Muscle layer of colon (tissue), 2 donors: ENCODE measurements around the gene ACP7.
"Not testable (repeated sequence)": the region's sequence is repeated elsewhere in the genome, so short reads cannot be mapped to it uniquely, and the experiment has no call there.

Source experiments
- H3K27ac ChIP-seq: one replicate; pipeline ENCODE4 v1.7.0; 2013; ENCODE audit warnings: low read depth, mild to moderate bottlenecking, low read length, moderate library complexity
- H3K27me3 ChIP-seq, 2 donors: one replicate each; pipeline ENCODE4 v1.7.0; 2013; ENCODE audit warnings: low read length in 2 of 2, mild to moderate bottlenecking in 2 of 2; ENCODE audit not compliant: insufficient read depth in 2 of 2, control insufficient read depth in 1 of 2
- H3K36me3 ChIP-seq: one replicate; pipeline ENCODE4 v1.7.0; 2013; ENCODE audit warnings: mild to moderate bottlenecking, low read length; ENCODE audit not compliant: insufficient read depth
- H3K4me1 ChIP-seq: one replicate; pipeline ENCODE4 v1.7.0; 2013; ENCODE audit warnings: mild to moderate bottlenecking, low read length; ENCODE audit not compliant: insufficient read depth
- H3K4me3 ChIP-seq, 2 donors: one replicate each; pipeline ENCODE4 v1.7.0; 2013; ENCODE audit warnings: low read length in 2 of 2, low read depth in 1 of 2, mild to moderate bottlenecking in 1 of 2, moderate library complexity in 1 of 2
- H3K9ac ChIP-seq: one replicate; pipeline ENCODE4 v1.7.0; 2013; ENCODE audit warnings: low read length
- H3K9me3 ChIP-seq: one replicate; pipeline ENCODE4 v1.7.0; 2013; ENCODE audit warnings: mild to moderate bottlenecking, low read length
- donor health status: abdominal sarcoma.
- donor health status: Adenocarcinoma of cecum.

ACP7 gene

GRCh38 chr19:39111593-39112199 lies 27.5 kb downstream of the ACP7 start:
- Histone ChIP-seq H3K27ac (no peak overlapping the region), H3K9me3 (no peaks in the 10 kb centered on the region), H3K36me3 (no peaks in the 10 kb centered on the region), H3K9ac (no peak overlapping the region), H3K27me3 (peaks cover 0 to 4% of the 10 kb centered on the region in 2 donors), H3K4me3 (no peak overlapping the region), H3K4me1 (no peaks in the 10 kb centered on the region)

- Histone ChIP-seq H3K9ac (no peak overlapping the region), H3K4me3 (no peak overlapping the region), H3K27me3 (peaks cover 0 to 4% of the 10 kb centered on the region in 2 donors), H3K4me1 (no peaks in the 10 kb centered on the region), H3K27ac (no peak overlapping the region), H3K36me3 (no peaks in the 10 kb centered on the region), H3K9me3 (no peaks in the 10 kb centered on the region)
These were observed 28.2 kb downstream of the ACP7 start for GRCh38 chr19:39112338-39112890.

GRCh38 chr19:39113199-39113598 lies 29.0 kb downstream of the ACP7 start:
- H3K4me1 ChIP-seq, result no peaks in the 10 kb centered on the region
- no peak overlapping the region for H3K9ac ChIP-seq
- H3K27me3 ChIP-seq, result peaks cover 0 to 4% of the 10 kb centered on the region in 2 donors
- H3K9me3 ChIP-seq, result no peaks in the 10 kb centered on the region
- H3K4me3 ChIP-seq, result no peak overlapping the region
- H3K27ac ChIP-seq, result no peak overlapping the region
- no peaks in the 10 kb centered on the region for H3K36me3 ChIP-seq

- no peaks in the 10 kb centered on the region for H3K4me1 ChIP-seq
- peaks cover 0 to 4% of the 10 kb centered on the region in 2 donors for H3K27me3 ChIP-seq
- no peaks in the 10 kb centered on the region for H3K9me3 ChIP-seq
- H3K4me3 ChIP-seq, result no peak overlapping the region
- no peaks in the 10 kb centered on the region for H3K36me3 ChIP-seq
- no peak overlapping the region for H3K9ac ChIP-seq
- no peak overlapping the region for H3K27ac ChIP-seq
These were observed 31.1 kb downstream of the ACP7 start for GRCh38 chr19:39115105-39115847.

GRCh38 chr19:39117023-39117422 lies 32.9 kb downstream of the ACP7 start:
- not testable (repeated sequence) for H3K4me3 ChIP-seq, H3K36me3 ChIP-seq, H3K4me1 ChIP-seq, H3K9ac ChIP-seq, H3K9me3 ChIP-seq, H3K27ac ChIP-seq, H3K27me3 ChIP-seq

- H3K4me1 ChIP-seq, result no peaks in the 10 kb centered on the region
- no peak overlapping the region for H3K27ac ChIP-seq
- no peak overlapping the region for H3K4me3 ChIP-seq
- no peak overlapping the region for H3K9ac ChIP-seq
- no peaks in the 10 kb centered on the region for H3K9me3 ChIP-seq
- H3K27me3 ChIP-seq, result no peaks in the 10 kb centered on the region
- no peaks in the 10 kb centered on the region for H3K36me3 ChIP-seq
These were observed 35.7 kb downstream of the ACP7 start for GRCh38 chr19:39119830-39120229.

- no peaks in the 10 kb centered on the region for H3K27me3 ChIP-seq
- no peaks in the 10 kb centered on the region for H3K36me3 ChIP-seq
- peaks cover 16% of the 10 kb centered on the region for H3K4me1 ChIP-seq
- no peak overlapping the region for H3K9ac ChIP-seq
- no peaks in the 10 kb centered on the region for H3K9me3 ChIP-seq
- H3K4me3 ChIP-seq, result no peak overlapping the region
- no peak overlapping the region for H3K27ac ChIP-seq
These were observed 39.0 kb downstream of the ACP7 start for GRCh38 chr19:39122934-39123731.

- no peaks in the 10 kb centered on the region for H3K9me3 ChIP-seq
- H3K4me3 ChIP-seq, result no peak overlapping the region
- H3K4me1 ChIP-seq, result peaks cover 28% of the 10 kb centered on the region
- H3K36me3 ChIP-seq, result no peaks in the 10 kb centered on the region
- no peaks in the 10 kb centered on the region for H3K27me3 ChIP-seq
- H3K27ac ChIP-seq, result no peak overlapping the region
- H3K9ac ChIP-seq, result no peak overlapping the region
These were observed 40.1 kb downstream of the ACP7 start for GRCh38 chr19:39124136-39124764.

- H3K4me1 ChIP-seq, result peaks cover 28% of the 10 kb centered on the region
- H3K27ac ChIP-seq, result peak overlapping the region; percentile 66
- H3K36me3 ChIP-seq, result no peaks in the 10 kb centered on the region
- H3K9ac ChIP-seq, result peak overlapping the region; percentile 65
- H3K27me3 ChIP-seq, result no peaks in the 10 kb centered on the region
- H3K9me3 ChIP-seq, result no peaks in the 10 kb centered on the region
- peak overlapping the region; percentile 36 to 83 for H3K4me3 ChIP-seq
These were observed 41.0 kb downstream of the ACP7 start for GRCh38 chr19:39125199-39125553.

GRCh38 chr19:39125554-39126311 lies 41.6 kb downstream of the ACP7 start, which contains the start of gene PAK4:
PAK4 (plus strand) TSS chr19:39125786; CDS start chr19:39169554, 43,768 bp downstream.
- peak within 1 kb of the TSS; percentile 65 for H3K9ac ChIP-seq
- H3K4me3 ChIP-seq, result peak within 1 kb of the TSS; percentile 83 to 87
- no peaks in the 10 kb centered on the region for H3K9me3 ChIP-seq
- H3K36me3 ChIP-seq, result no peaks in the 10 kb centered on the region
- H3K4me1 ChIP-seq, result peaks cover 28% of the 10 kb centered on the region
- no peaks in the 10 kb centered on the region for H3K27me3 ChIP-seq
- H3K27ac ChIP-seq, result peak within 1 kb of the TSS; percentile 95
